H1 (cell line): ENCODE data around the gene GFRA3. TPM values are rescaled to one million over a fixed set of nuclear protein-coding genes. Genes with fewer than 3 reads are reported as not detected.

Source experiments
- CTCF ChIA-PET: fragments of 300-600 bp; sonication (Branson Sonifier 250); formaldehyde crosslinking; loops from one replicate; lab custom pipeline; 2021; ENCODE audit not compliant: partially characterized antibody; lab: Charles Lee
- POLR2A ChIA-PET: fragments of 300-600 bp; sonication (Branson Sonifier 250); formaldehyde crosslinking; loops from one replicate; lab custom pipeline; 2021; ENCODE audit warnings: inconsistent platforms; ENCODE audit not compliant: partially characterized antibody; lab: Charles Lee
- DNase-seq, 2 experiments: peaks; one replicate each; pipeline versions ENCODE4 v3.0.0 to v3.0.0-alpha.2; 2010 to 2022; ENCODE audit warnings: low spot score in 2 of 2, low read depth in 1 of 2, mixed read lengths in 1 of 2
- FAIRE-seq: peaks from 2 replicates; lab custom pipeline; 2011; peaks lifted over from hg19 to GRCh38; lab: Jason Lieb, UNC
- H2AFZ ChIP-seq: 2 replicates; pipeline ENCODE4 v1.8.1; 2012; ENCODE audit warnings: low read length, inconsistent platforms
- H2AK5ac ChIP-seq: 2 replicates; pipeline ENCODE4 v1.6.1; 2013; ENCODE audit warnings: low read depth, low read length
- H2BK120ac ChIP-seq: replicated peaks from 2 replicates; pipeline ENCODE3; 2013; ENCODE audit warnings: low read depth, low read length, inconsistent platforms
- H2BK12ac ChIP-seq: 2 replicates; pipeline ENCODE4 v1.6.1; 2013; ENCODE audit warnings: low read depth, low read length
- H2BK15ac ChIP-seq: 2 replicates; pipeline ENCODE4 v1.6.1; 2013; ENCODE audit warnings: low read length
- H2BK20ac ChIP-seq: 2 replicates; pipeline ENCODE4 v1.6.1; 2013; ENCODE audit warnings: low read length
- H2BK5ac ChIP-seq: 2 replicates; pipeline ENCODE4 v1.6.1; 2013; ENCODE audit warnings: low read depth, low read length
- H3K14ac ChIP-seq: 2 replicates; pipeline ENCODE4 v1.6.1; 2013; ENCODE audit warnings: inconsistent platforms; ENCODE audit not compliant: insufficient read length
- H3K18ac ChIP-seq: 2 replicates; pipeline ENCODE4 v1.6.1; 2013; ENCODE audit warnings: low read length; ENCODE audit errors: extremely low read depth
- H3K23ac ChIP-seq: 2 replicates; pipeline ENCODE4 v1.6.1; 2013; ENCODE audit warnings: inconsistent platforms; ENCODE audit not compliant: insufficient read length
- H3K23me2 ChIP-seq: 2 replicates; pipeline ENCODE4 v1.6.1; 2013; ENCODE audit warnings: low read depth, low read length
- H3K27ac ChIP-seq: 2 replicates; pipeline ENCODE4 v1.6.1; 2011; ENCODE audit warnings: low read depth, low read length, inconsistent platforms
- H3K27me3 ChIP-seq, 4 experiments: replicated peaks in 1 of 4; 1 replicate in 1 of 4; 2 replicates in 3 of 4; pipeline versions ENCODE4 v1.6.1 to v1.8.1; 2011 to 2013; ENCODE audit warnings: low read length in 3 of 4, mild to moderate bottlenecking in 3 of 4, inconsistent platforms in 2 of 4, mixed read lengths in 2 of 4, moderate library complexity in 1 of 4; ENCODE audit not compliant: control insufficient read depth in 3 of 4, insufficient read depth in 3 of 4; ENCODE audit errors: extremely low read depth in 1 of 4
- H3K36me3 ChIP-seq, 4 experiments: 2 replicates each; pipeline versions ENCODE4 v1.6.1 to v1.8.1; 2011 to 2013; ENCODE audit warnings: mild to moderate bottlenecking in 4 of 4, low read length in 3 of 4, moderate library complexity in 2 of 4, control low read depth in 1 of 4, inconsistent platforms in 1 of 4; ENCODE audit not compliant: insufficient read depth in 4 of 4, control insufficient read depth in 2 of 4
- H3K4ac ChIP-seq: replicated peaks from 2 replicates; pipeline ENCODE3; 2013; ENCODE audit warnings: low read length, low read depth, mixed read lengths, inconsistent platforms; ENCODE audit not compliant: insufficient read length
- H3K4me1 ChIP-seq, 4 experiments: replicated peaks in 1 of 4; 1 replicate in 1 of 4; 2 replicates in 3 of 4; pipeline versions ENCODE4 v1.6.1 to v1.8.1; 2011 to 2013; ENCODE audit warnings: low read length in 3 of 4, inconsistent platforms in 2 of 4, mixed read lengths in 1 of 4; ENCODE audit not compliant: insufficient read depth in 4 of 4, control insufficient read depth in 3 of 4
- H3K4me2 ChIP-seq, 2 experiments: 2 replicates each; pipeline versions ENCODE4 v1.6.1 to v1.8.1; 2011 to 2013; ENCODE audit warnings: low read depth in 2 of 2, low read length in 2 of 2, control low read depth in 1 of 2, inconsistent platforms in 1 of 2, mild to moderate bottlenecking in 1 of 2; ENCODE audit not compliant: insufficient read depth in 1 of 2
- H3K4me3 ChIP-seq, 4 experiments: fragments of 200-600, 300-600 bp in 1 of 4; sonication (generic), shearing (Covaris generic), sonication (Bioruptor Twin) in 1 of 4; 2 replicates each; pipeline versions ENCODE4 v1.5.1 to v1.8.1; 2011 to 2016; ENCODE audit warnings: low read length in 4 of 4, low read depth in 3 of 4, control low read depth in 2 of 4, inconsistent platforms in 2 of 4, mild to moderate bottlenecking in 2 of 4, mixed read lengths in 1 of 4, moderate library complexity in 1 of 4; ENCODE audit not compliant: insufficient read depth in 2 of 4; ENCODE audit errors: extremely low read depth in 1 of 4
- H3K56ac ChIP-seq: replicated peaks from 2 replicates; pipeline ENCODE3; 2013; ENCODE audit warnings: low read depth, mild to moderate bottlenecking, mixed read lengths, low read length, inconsistent platforms; ENCODE audit not compliant: insufficient read length
- H3K79me1 ChIP-seq: 2 replicates; pipeline ENCODE4 v1.6.1; 2013; ENCODE audit warnings: low read depth, low read length, control low read depth
- H3K79me2 ChIP-seq, 2 experiments: 2 replicates each; pipeline versions ENCODE4 v1.6.1 to v1.8.1; 2012 to 2013; ENCODE audit warnings: low read length in 2 of 2, mild to moderate bottlenecking in 2 of 2, inconsistent platforms in 1 of 2; ENCODE audit not compliant: insufficient read depth in 2 of 2, control insufficient read depth in 1 of 2
- H3K9ac ChIP-seq, 4 experiments: replicated peaks in 1 of 4; 1 replicate in 1 of 4; 2 replicates in 3 of 4; pipeline versions ENCODE4 v1.6.1 to v1.8.1; 2011 to 2013; ENCODE audit warnings: low read depth in 3 of 4, low read length in 3 of 4, control low read depth in 2 of 4, mild to moderate bottlenecking in 2 of 4, moderate library complexity in 2 of 4, inconsistent platforms in 1 of 4; ENCODE audit errors: extremely low read depth in 1 of 4
- H3K9me3 ChIP-seq, 2 experiments: 2 replicates each; pipeline versions ENCODE4 v1.6.1 to v1.8.1; 2012 to 2013; ENCODE audit warnings: mild to moderate bottlenecking in 2 of 2, moderate library complexity in 2 of 2, control low read depth in 1 of 2, inconsistent platforms in 1 of 2, low read depth in 1 of 2, low read length in 1 of 2, mixed read lengths in 1 of 2; ENCODE audit not compliant: insufficient read depth in 2 of 2
- H4K20me1 ChIP-seq, 2 experiments: replicated peaks in 1 of 2; 2 replicates each; pipeline versions ENCODE3 to v1.8.1; 2011 to 2013; ENCODE audit warnings: inconsistent platforms in 2 of 2, low read length in 2 of 2, mild to moderate bottlenecking in 1 of 2; ENCODE audit not compliant: insufficient read depth in 2 of 2, control insufficient read depth in 1 of 2
- H4K5ac ChIP-seq: 2 replicates; pipeline ENCODE4 v1.6.1; 2013; ENCODE audit warnings: low read length, low read depth, mixed read lengths, inconsistent platforms; ENCODE audit not compliant: insufficient read length
- H4K8ac ChIP-seq: 2 replicates; pipeline ENCODE4 v1.8.0; 2013; ENCODE audit warnings: mild to moderate bottlenecking, moderate library complexity, low read length, inconsistent platforms; ENCODE audit not compliant: insufficient read depth; ENCODE audit errors: extremely low read depth
- H4K91ac ChIP-seq: replicated peaks from 2 replicates; pipeline ENCODE3; 2013; ENCODE audit warnings: low read length, mixed read lengths, inconsistent platforms; ENCODE audit not compliant: insufficient read length
- BACH1 ChIP-seq: IDR thresholded peaks from 2 replicates; pipeline ENCODE4 v1.6.1; 2012; ENCODE audit warnings: low read length, improper control_type of control experiment
- BRCA1 ChIP-seq: IDR thresholded peaks from 2 replicates; pipeline ENCODE4 v1.6.1; 2012; ENCODE audit warnings: low read depth, low read length, improper control_type of control experiment
- CEBPB ChIP-seq: IDR thresholded peaks from 2 replicates; pipeline ENCODE4 v1.6.1; 2012; ENCODE audit warnings: low read depth, low read length
- CHD1 ChIP-seq: IDR thresholded peaks from 2 replicates; pipeline ENCODE4 v1.6.1; 2012; ENCODE audit warnings: low read depth, low read length, improper control_type of control experiment
- GTF2F1 ChIP-seq: IDR thresholded peaks from 2 replicates; pipeline ENCODE4 v1.6.1; 2012; ENCODE audit warnings: low read depth, low read length, improper control_type of control experiment, borderline replicate concordance
- NANOG ChIP-seq: IDR thresholded peaks from 2 replicates; pipeline ENCODE4 v1.6.1; 2011; ENCODE audit warnings: low read length, low read depth, mild to moderate bottlenecking, inconsistent platforms; ENCODE audit not compliant: insufficient read depth, poor library complexity, severe bottlenecking
- SP1 ChIP-seq: IDR thresholded peaks from 2 replicates; pipeline ENCODE4 v1.6.1; 2011; ENCODE audit warnings: low read depth, low read length
- SUZ12 ChIP-seq: fragments of 200-600 bp; sonication (generic); IDR thresholded peaks from 2 replicates; pipeline ENCODE4 v1.6.1; 2012; ENCODE audit warnings: mild to moderate bottlenecking, inconsistent platforms, low read length, moderate library complexity, mixed read lengths
- WGBS, 2 experiments: shearing (Covaris generic) in 1 of 2; methylation state at CpG; one replicate each; pipeline versions ENCODE4 v1.1.6 to v1.1.7; 2013 to 2015; ENCODE audit warnings: low lambda C conversion rate in 2 of 2, mixed read lengths in 2 of 2, inconsistent platforms in 1 of 2, low coverage in 1 of 2, missing lambda C conversion rate in 1 of 2; ENCODE audit not compliant: insufficient replicate concordance in 2 of 2, insufficient coverage in 1 of 2, insufficient read length in 1 of 2; ENCODE audit errors: extremely low coverage in 1 of 2, missing lambda C conversion rate in 1 of 2; 5-methylcytosine and 5-hydroxymethylcytosine counted together
- polyA plus RNA-seq, 7 experiments: library from polyadenylated mRNA; depleted of rRNA in 3 of 7; stranded (reverse) in 5 of 7; unstranded in 2 of 7; fragments of >200 nt in 5 of 7; fragments of 200-250 nt in 2 of 7; gene quantifications; 1 replicate in 5 of 7; 2 replicates in 1 of 7; 4 replicates in 1 of 7; pipeline versions ENCODE4 v1.2.1 to v1.2.3, GENCODE V29; 2011 to 2013; ENCODE audit warnings: missing spikeins in 2 of 7, mixed read lengths in 2 of 7
- total RNA-seq: library from RNA; stranded (reverse); fragmentation: NEBNext Ultra II Directional; extraction: Animal tissue kit (Norgen Biotek cat#: 25700); gene quantifications from 2 replicates; pipeline ENCODE4 v1.2.1, GENCODE V29; 2021

GFRA3 gene
- total and polyA plus RNA-seq, 2 of the 8 experiments (the other 6 are each of a cell fraction or from before 2014, with no cell fraction given) = 0.88 to 3.4 TPM

GRCh38 chr5:138234651-138235050 lies 39.8 kb downstream of the GFRA3 start:
- 94% methylated on average over 2 of the region's 2 CpGs; no CpG with 5 or more reads in 1 of the 2 experiments for whole genome bisulfite sequencing, 2 experiments
- FAIRE-seq = no peak
- no peak overlapping the region for H3K27ac ChIP-seq

More at GRCh38 chr5:138234651-138235050, 39.8 kb downstream of the GFRA3 start:
- Histone ChIP-seq H3K4me1 (no peaks in the 10 kb centered on the region), H4K5ac (no peak overlapping the region), H3K18ac (no peak overlapping the region), H2BK120ac (no peak overlapping the region), H2BK20ac (no peak overlapping the region), H3K79me1 (no peaks in the 10 kb centered on the region), H3K23ac (no peak overlapping the region), H2BK15ac (no peak overlapping the region), H3K4me3 (no peak overlapping the region), H4K20me1 (no peaks in the 10 kb centered on the region), H3K79me2 (no peaks in the 10 kb centered on the region), H3K36me3 (no peaks in the 10 kb centered on the region), H3K27me3 (peaks cover 0 to 3% (median 0%) of the 10 kb centered on the region in 4 experiments; a peak in 3 of 7 replicates), H2BK5ac (no peak overlapping the region), H3K9ac (no peak overlapping the region), H4K8ac (no peak overlapping the region), H3K4me2 (no peak overlapping the region), H3K4ac (no peak overlapping the region), H3K23me2 (no peaks in the 10 kb centered on the region; the same call in 1 of the 2 replicates), H3K56ac (no peak overlapping the region), H3K9me3 (no peaks in the 10 kb centered on the region), H4K91ac (no peak overlapping the region), H3K14ac (no peak overlapping the region), H2AK5ac (no peak overlapping the region), H2BK12ac (no peak overlapping the region)
- POLR2A ChIA-PET = interaction anchor here (2.6 kb wide), 1 partner anchor 21 kb away, joined by 7 read pairs; the partner anchor contains the start of gene CDC23
- CTCF ChIA-PET = interaction anchor here (1.1 to 11.8 kb wide), 5 partner anchors 11 to 117 kb away, joined by 3 to 112 read pairs (median 4); no protein-coding TSS in a partner anchor
- no peak for DNase-seq
- TF ChIP-seq BRCA1 (no peak), CEBPB (no peak), SUZ12 (no peak), SP1 (no peak), BACH1 (no peak), GTF2F1 (no peak), CHD1 (no peak), NANOG (no peak)
- TF ChIP-seq, all 59 proteins: peak for 0
- H2AFZ ChIP-seq = no peak overlapping the region
